BE2C (cell line): ENCODE results near the gene TMEM131L.

Experiments
- DNase-seq: peaks from one replicate; pipeline ENCODE4 v3.0.0-alpha.2; 2020
- H3K27me3 ChIP-seq: fragments of 250-450 bp; sonication (Bioruptor Pico); 2 replicates; pipeline ENCODE4 v1.5.1; 2020; ENCODE audit warnings: mild to moderate bottlenecking
- H3K36me3 ChIP-seq: fragments of 250-450 bp; sonication (Bioruptor Pico); 2 replicates; pipeline ENCODE4 v1.5.1; 2020; ENCODE audit warnings: mild to moderate bottlenecking
- H3K4me1 ChIP-seq: fragments of 250-450 bp; sonication (Bioruptor Pico); 2 replicates; pipeline ENCODE4 v1.5.1; 2020
- H3K4me3 ChIP-seq: 2 replicates; pipeline ENCODE4 v1.5.1; 2011; ENCODE audit warnings: low read depth, low read length
- H3K9me3 ChIP-seq: fragments of 250-450 bp; sonication (Bioruptor Pico); 2 replicates; pipeline ENCODE4 v1.5.1; 2020
- CTCF ChIP-seq: IDR thresholded peaks from 2 replicates; pipeline ENCODE4 v1.5.1; 2012; ENCODE audit warnings: mild to moderate bottlenecking, low read depth, low read length

The TMEM131L gene

GRCh38 chr4:153538487-153539357, 72.6 kb downstream of the TMEM131L start:
- no peaks in the 10 kb centered on the region for H3K27me3 ChIP-seq
- no peaks in the 10 kb centered on the region for H3K9me3 ChIP-seq
- DNase-seq: peak; percentile 51
- TF ChIP-seq CTCF: no peak
- H3K36me3 ChIP-seq: no peaks in the 10 kb centered on the region
- H3K4me1 ChIP-seq: 0 out of 2 replicates have a peak, but pooled peaks cover 8% of the 10 kb centered on the region
- peak overlapping the region; percentile 35 for H3K4me3 ChIP-seq

- Histone ChIP-seq H3K4me3 (no peak overlapping the region), H3K9me3 (no peaks in the 10 kb centered on the region)
Observed at GRCh38 chr4:153539422-153539821, 73.3 kb downstream of the TMEM131L start.

GRCh38 chr4:153541456-153542096, 75.4 kb downstream of the TMEM131L start:
- H3K36me3 ChIP-seq: no peaks in the 10 kb centered on the region
- 0 out of 2 replicates have a peak, but pooled peaks cover 8% of the 10 kb centered on the region for H3K4me1 ChIP-seq
- H3K9me3 ChIP-seq: no peaks in the 10 kb centered on the region
- no peak for DNase-seq
- H3K27me3 ChIP-seq: no peaks in the 10 kb centered on the region
- H3K4me3 ChIP-seq: no peak overlapping the region
- no peak for TF ChIP-seq CTCF

More at GRCh38 chr4:153539422-153539821, 73.3 kb downstream of the TMEM131L start:
- TF ChIP-seq CTCF: no peak
- no peaks in the 10 kb centered on the region for H3K36me3 ChIP-seq
- no peak for DNase-seq
- 0 out of 2 replicates have a peak, but pooled peaks cover 8% of the 10 kb centered on the region for H3K4me1 ChIP-seq
- no peaks in the 10 kb centered on the region for H3K27me3 ChIP-seq

DNA sequence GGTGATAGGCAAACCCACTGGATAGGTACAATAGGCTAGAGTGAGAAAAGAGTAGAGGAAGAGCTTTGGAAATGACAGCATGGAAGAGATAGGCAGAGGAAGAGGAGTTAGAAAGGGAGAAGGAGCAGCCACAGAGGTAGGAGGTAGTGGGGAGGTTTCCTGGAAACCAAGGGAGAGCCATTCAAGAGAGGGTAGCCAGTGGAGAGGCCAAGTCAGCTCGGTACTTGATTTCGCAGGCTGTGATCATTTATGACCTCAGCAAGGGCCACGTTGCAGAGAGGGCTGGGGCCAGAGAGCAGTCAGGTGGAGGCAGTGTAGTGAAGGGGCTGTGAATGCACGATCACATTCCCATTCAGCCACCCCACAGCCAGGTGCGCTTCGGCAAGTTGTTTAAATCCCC, 76.0 kb downstream of the TMEM131L start:
- no peaks in the 10 kb centered on the region for H3K9me3 ChIP-seq
- DNase-seq: no peak
- no peak overlapping the region for H3K4me3 ChIP-seq
- H3K36me3 ChIP-seq: no peaks in the 10 kb centered on the region
- no peak for TF ChIP-seq CTCF
- 0 out of 2 replicates have a peak, but pooled peaks cover 8% of the 10 kb centered on the region for H3K4me1 ChIP-seq
- H3K27me3 ChIP-seq: no peaks in the 10 kb centered on the region

DNA sequence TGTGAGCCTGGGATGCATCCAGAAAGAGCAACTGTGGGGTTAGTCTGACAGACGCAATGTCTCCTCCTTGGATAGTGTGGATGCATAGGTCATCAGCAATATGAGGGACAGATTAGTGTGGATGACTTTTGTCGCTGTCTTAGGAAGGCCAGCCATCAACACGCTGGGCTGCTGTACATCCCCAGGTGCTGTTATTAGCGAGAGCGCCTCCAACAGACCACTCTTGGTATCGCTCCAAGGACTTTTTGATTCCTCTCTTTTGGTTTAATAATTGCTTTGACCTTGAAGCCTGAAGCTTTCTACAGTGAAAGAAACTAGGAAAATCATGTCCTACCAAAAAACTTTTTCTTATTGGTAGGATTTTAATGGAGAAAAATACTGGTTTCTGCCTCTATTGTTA, 76.7 kb downstream of the TMEM131L start:
- no peak for DNase-seq
- Histone ChIP-seq H3K4me1 (0 out of 2 replicates have a peak, but pooled peaks cover 7% of the 10 kb centered on the region), H3K36me3 (no peaks in the 10 kb centered on the region)

More for the DNA sequence above, 76.7 kb downstream of the TMEM131L start:
- peak; percentile 33 for TF ChIP-seq CTCF
- Histone ChIP-seq H3K27me3 (no peaks in the 10 kb centered on the region), H3K4me3 (no peak overlapping the region), H3K9me3 (no peaks in the 10 kb centered on the region)
